HG02938 (cell line): Measurements from ENCODE around the gene GEMIN4.
"Not testable (repeated sequence)": the region's sequence is repeated elsewhere in the genome, so short reads cannot be mapped to it uniquely, and the experiment has no call there.

Experiments used
- ATAC-seq: cut with Tn5 transposase; IDR thresholded peaks from one replicate; pipeline ENCODE4 v1.9.1; 2021; ENCODE audit warnings: mild to moderate bottlenecking, moderate library complexity; ENCODE audit not compliant: unreplicated experiment

The GEMIN4 gene

DNA sequence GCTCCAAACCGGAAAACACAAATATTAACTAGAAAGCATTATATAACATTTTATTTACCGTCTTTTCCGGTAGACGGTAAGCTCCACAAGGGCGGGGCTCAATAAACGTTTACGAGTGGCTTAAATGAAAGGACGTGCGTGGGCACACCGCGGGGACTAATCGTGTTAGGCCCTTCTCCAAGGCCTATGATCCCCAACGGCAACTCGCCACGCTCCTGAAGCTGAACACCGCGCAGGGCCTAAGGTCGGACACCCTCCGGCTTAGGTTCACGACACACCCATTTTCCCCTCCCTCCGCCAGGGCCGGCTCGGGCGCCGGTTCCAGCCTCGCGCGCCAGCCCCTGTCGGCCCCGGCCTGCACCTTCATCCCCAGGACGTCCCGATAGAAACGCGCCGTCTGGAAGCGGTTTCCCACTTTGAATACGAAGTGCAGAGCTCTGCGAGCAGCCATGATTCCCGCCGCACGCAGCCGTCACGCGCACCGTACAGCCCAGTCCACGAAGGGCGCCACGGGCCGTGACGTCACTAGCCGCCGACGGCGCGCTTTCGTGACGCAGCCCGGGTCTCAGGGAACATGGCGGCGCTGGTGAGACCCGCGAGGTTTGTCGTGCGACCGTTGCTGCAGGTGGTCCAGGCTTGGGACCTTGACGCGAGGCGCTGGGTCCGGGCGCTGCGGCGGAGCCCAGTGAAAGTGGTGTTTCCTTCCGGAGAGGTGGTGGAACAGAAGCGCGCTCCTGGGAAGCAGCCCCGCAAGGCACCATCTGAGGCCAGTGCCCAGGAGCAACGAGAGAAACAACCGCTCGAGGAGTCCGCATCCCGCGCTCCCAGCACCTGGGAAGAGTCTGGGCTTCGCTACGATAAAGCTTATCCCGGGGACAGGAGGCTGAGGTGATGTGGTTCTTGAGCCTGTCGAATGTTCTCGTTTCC is 30.0 kb upstream of the GEMIN4 start, which contains the start of the genes GLOD4 and MRM3:
TSS of gene GLOD4 (minus strand) at position 476 of the 927 bp plus-strand sequence. CDS start at position 451, 25 bp downstream.
TSS of gene MRM3 (plus strand) at position 549 of the 927 bp plus-strand sequence. CDS start at position 575, 26 bp downstream.
- peak; percentile 81 for ATAC-seq

- no peak for ATAC-seq
Measured at GRCh38 chr17:778096-778495, 26.0 kb upstream of the GEMIN4 start.

DNA sequence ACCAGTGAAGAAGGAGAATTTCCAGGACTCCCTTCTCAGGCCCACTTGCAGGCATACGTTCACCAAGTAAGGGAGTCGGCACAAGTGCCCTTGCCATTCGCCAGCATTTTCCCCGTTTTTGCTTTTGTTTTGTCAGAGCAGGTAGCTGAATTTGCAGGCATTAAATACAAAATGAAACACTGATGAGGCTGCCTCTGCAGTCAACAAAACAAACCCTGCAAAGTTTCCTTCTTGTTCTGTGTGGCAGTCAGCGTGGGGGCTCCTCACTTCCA is 22.2 kb upstream of the GEMIN4 start:
- no peak for ATAC-seq

DNA sequence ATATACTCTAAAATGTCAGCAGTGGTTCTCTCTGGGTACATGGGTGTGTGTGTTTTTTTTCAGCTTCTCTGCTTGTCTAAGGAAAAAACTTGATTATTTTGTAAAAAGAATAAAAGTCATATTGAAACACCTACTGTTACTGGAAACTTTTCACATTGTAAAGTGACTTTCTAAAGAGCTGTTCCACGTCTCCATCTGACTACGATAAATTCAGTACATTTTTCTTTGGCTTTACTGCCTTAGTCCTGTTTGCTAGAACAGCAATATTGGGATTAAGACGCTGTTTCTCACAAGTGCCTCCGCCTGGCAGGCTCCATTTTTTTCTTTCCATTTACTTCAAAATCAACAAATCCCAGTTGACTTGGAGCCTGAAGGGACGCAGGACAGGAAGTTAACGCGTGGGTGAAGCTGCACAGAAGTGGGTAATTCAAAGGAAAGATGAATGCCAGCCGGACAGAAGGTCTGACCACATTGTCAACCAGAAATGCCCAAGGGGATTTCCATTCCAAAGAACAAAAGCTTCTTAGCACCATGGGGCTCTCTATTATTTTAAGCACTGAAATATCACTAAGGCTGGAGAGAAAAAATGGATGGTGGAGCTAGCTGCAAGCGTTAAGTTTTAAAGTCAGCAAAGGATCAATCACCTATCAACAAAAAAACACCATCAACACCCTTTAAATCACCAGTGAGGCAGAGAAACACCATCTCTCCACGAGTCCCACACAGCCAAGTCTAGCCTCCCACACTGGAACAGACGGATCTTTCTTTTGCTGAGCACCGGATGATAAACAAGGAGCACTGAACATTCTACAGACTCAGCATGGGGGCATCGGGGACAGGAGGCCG is 21.6 kb upstream of the GEMIN4 start:
- no peak for ATAC-seq

GRCh38 chr17:773016-773415 is 21.0 kb upstream of the GEMIN4 start:
- no peak for ATAC-seq

GRCh38 chr17:767076-767475 is 15.0 kb upstream of the GEMIN4 start:
- no peak for ATAC-seq

- no peak for ATAC-seq
Measured at GRCh38 chr17:760371-760770, 8.3 kb upstream of the GEMIN4 start.

DNA sequence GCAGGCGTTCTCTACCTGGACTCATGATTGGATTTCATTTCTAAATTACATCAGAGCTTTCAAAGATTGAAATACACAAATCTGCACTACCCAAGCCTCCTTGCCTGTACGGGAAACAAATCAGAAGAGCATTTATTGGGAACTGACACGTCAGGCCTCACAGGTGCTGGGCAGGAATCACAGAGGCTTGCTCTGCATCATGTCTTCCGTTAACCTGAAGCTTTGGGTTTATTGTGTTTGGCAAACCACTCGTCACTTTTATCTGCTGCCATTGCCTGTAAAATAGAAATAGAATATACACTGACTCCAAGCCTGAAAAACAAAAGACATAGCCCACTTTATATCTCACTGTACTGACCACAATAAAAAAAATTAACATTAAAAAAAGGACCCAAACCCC is 7.9 kb upstream of the GEMIN4 start:
- ATAC-seq, result no peak

DNA sequence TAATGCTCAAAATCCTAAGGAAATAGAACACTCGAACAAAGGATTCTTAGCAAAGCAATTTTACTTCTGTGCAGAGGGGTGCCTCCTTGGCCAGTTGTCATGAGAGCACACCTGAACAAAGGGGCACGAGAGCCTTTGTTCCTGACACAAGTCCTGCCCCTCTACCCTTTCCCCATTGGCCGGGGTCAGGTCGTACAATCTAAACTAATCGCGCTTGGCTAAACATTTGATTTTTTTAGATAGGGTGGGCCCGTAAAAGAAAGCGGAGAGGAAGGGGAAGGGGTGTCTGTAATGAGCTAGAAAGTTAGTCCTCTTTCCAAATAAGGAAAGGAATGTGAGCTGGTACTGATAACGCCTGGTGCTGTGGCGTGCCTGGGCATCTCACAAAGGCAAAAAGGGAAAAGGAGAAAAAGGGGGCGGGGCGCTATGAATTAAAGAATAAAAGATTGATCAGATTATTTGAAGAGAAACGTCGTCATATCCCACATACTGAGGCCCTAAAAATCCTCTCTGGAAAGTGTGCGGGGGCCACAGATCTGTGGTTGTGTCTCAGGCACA is 4.0 kb upstream of the GEMIN4 start:
- ATAC-seq, result not testable (repeated sequence)

GRCh38 chr17:755319-755961 is 3.4 kb upstream of the GEMIN4 start:
- ATAC-seq, result not testable (repeated sequence)

- ATAC-seq, result no peak
Measured at GRCh38 chr17:753418-753817, 1.4 kb upstream of the GEMIN4 start.

DNA sequence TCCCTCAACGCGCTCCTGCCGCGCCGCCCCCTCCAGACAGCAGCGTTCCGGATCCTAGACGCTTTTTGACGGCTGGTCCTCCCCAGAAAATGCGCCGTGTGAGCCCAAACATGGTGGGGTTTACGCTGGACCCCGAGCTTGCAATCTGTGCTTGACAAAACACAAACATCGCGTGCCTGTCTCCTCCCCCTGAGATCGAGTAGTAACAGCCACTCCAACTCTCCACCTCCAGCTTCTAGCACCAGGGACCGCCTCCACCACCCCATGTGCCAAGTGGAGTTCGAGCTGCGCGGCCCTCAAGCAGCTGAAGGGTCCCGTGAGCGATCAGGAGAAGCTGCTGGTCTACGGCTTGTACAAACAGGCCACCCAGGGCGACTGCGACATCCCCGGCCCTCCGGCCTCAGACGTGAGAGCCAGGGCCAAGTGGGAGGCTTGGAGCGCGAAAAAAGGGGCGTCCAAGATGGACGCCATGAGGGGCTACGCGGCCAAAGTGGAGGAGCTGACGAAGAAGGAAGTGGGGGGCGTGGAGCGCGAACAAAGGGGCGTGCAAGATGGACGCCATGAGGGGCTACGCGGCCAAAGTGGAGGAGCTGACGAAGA is 656 bp upstream of the GEMIN4 start:
- ATAC-seq, result peak; percentile 9

- ATAC-seq, result peak; percentile 26
Measured at GRCh38 chr17:751269-752001, 629 bp downstream of the GEMIN4 start.

DNA sequence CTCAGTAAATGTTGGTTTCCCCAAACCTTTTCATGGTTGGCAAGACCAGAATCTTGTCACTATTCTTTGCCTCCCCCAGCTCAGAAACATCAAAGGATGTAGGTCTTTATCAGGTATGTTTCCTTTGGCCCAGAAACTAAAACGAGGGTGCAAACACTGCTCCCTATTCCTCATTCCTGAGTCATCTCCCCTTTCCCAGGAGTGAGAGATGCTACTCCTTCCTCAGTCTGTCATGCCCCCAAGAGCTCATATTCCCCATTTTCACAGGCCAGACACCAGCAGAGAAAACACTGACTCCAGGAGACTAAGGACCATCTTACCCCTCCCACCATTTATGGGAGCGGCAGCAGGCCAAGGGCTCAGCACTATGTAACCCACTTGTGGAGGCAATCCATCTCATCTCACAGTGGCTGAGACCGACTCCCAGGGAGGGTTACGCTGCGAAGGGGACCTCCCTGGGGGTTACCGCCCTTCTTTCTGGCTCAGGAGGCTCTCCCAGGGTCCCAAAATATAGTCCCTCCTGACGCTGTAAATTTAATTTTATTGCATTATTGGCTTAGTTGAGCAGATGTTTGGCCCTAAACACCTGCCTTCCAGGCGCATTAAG is 1.5 kb downstream of the GEMIN4 start:
- ATAC-seq, result no peak

GRCh38 chr17:749359-749758 is 2.7 kb downstream of the GEMIN4 start:
- not testable (repeated sequence) for ATAC-seq

- not testable (repeated sequence) for ATAC-seq
Measured at GRCh38 chr17:748604-749003, 3.5 kb downstream of the GEMIN4 start.

- ATAC-seq, result no peak
Measured at GRCh38 chr17:746783-747629, 5.1 kb downstream of the GEMIN4 start.

DNA sequence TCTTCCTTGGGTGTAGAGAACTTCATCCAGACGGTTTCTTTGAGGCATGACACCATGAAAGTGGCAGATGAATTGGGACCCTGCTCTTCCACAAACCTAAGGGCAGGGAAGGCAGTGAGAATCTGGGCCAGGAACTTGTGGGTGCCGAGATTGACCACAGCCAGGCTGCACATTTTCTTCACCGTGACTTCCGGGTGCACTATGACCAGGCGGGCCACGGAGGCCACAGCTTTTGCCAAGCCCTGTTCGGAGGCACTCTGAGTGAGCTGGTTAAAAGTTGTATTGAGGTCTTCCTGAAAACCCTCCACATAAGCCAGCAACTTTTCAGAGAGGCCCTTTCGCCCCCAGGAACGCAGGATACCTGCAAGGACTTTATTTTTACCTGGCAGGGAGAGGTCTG is 5.9 kb downstream of the GEMIN4 start:
- no peak for ATAC-seq

GRCh38 chr17:745406-745805 is 6.7 kb downstream of the GEMIN4 start:
- ATAC-seq, result no peak
